ENCODE results near the gene TEX13A. TPM values are rescaled to one million over a fixed set of nuclear protein-coding genes. Genes with fewer than 3 reads are reported as not detected.
"Not testable (repeated sequence)": the region's sequence is repeated elsewhere in the genome, so short reads cannot be mapped to it uniquely, and the experiment has no call there.

TEX13A gene
- polyA plus RNA-seq (2012; ENCODE audit: insufficient read depth, insufficient read length), result not detected

DNA sequence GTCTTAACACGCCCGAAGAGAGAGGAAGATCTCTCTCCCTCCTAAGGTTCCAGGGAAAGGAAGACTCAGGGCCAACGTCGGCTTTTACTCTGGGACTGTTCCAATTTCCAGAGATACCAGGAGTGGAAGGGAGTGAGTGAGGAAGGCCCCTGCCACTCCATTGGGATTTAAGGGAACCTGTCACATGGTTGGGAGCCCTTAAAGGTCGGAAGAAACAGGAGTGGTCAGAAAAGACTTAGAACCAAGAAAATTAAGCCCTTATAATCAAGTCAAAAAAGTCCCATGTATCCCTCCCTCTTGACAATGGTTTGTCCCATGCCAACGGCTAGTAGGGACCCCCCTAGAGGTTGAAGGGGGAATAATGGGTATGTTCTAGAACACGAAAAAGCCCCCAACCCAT is at the start of gene TEX13A:
Gene TEX13A (minus strand): TSS at position 59 of the 400 bp plus-strand sequence. CDS start 297 bp downstream, outside the sequence.
- H3K4me3 ChIP-seq (ENCODE audit: low read length), result no peak within 1 kb of the TSS
- DNase-seq (ENCODE audit: low read depth, low spot score), result no peak

DNA sequence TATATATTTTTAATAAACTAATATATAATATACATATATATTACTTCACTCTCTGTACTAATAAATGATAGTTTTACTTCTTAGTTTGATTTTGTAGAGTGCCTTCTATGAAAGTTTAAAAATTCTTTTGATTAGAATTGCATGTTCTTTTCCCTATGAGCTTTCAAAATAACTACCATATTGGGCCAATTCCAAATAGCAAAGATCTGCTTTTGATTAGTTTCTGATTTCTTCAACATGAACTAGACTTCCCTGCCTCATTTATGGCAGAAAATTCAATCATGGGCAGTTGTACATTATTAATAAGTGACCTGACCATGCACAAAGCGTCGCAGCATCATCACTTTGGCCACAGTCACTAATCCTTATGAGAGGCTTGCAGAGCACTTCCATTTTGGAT is 48.9 kb upstream of the TEX13A start:
- DNase-seq (ENCODE audit: low read depth, low spot score), result no peak
- H3K4me3 ChIP-seq (ENCODE audit: low read length), result no peak overlapping the region

- DNase-seq (ENCODE audit: low read depth, low spot score), result no peak
- no peak overlapping the region for H3K4me3 ChIP-seq (ENCODE audit: low read length)
Observed at GRCh38 chrX:105267167-105267566, 46.7 kb upstream of the TEX13A start.

GRCh38 chrX:105266456-105266855 is 46.0 kb upstream of the TEX13A start:
- H3K4me3 ChIP-seq (ENCODE audit: low read length), result no peak overlapping the region
- no peak for DNase-seq (ENCODE audit: low read depth, low spot score)

DNA sequence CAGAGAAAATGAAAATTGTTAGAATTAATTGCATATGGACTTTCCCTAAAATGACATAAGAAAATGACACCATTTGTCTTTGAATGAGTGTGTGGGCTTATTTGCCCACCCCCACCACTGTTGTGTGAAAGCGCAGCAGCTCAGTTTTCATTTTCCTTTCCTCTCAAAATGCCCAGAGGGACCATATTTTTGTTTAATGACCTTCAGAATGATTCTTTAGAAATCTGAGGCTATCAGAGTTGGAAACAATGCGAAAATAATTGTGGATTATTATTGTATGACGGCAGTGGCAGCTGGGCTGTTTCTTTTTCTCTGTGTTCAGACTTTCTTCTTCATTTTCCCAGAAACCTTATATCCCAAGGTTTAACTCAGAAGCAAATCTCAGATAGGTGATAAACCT is 44.6 kb upstream of the TEX13A start:
- DNase-seq (ENCODE audit: low read depth, low spot score), result no peak

DNA sequence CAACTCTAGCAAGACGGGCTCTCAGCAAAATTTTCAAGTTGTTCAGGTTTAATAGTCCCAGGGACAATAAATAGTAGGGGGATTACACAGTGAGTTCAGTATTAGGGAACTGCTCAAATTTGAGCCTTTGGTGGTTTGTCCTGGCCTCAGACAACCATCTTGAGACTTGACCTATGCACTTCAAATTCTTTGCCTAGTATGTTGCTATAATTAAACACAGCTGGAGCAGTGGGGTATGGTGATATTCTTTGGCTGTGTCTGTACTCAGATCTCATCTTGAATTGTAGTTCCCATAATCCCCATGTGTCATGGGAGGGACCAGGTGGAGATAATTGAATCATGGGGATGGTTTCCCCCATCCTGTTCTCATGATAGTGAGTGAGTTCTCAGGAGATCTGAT is 43.3 kb upstream of the TEX13A start:
- H3K4me3 ChIP-seq (ENCODE audit: low read length), result no peak overlapping the region
- DNase-seq (ENCODE audit: low read depth, low spot score), result no peak

More for the DNA sequence above, 44.6 kb upstream of the TEX13A start:
- H3K4me3 ChIP-seq (ENCODE audit: low read length), result no peak overlapping the region

DNA sequence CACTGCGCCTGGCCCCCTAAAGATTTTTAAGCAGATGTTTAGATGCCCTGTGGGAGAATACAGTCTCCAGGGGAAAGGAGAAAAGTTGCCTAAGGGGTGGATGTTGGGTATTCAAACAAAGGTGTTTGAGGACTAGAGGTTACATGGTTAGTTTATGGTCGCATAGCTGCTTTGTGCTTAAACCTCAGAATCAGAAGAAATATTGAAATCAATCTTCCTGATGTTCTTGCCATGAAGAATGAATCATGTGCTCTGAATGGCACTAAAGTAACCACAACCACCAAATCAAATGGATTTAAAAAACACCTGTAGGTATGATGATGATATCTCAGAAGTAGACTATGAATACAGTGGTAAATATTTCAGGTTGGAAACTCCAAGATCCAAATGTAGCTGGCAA is 42.7 kb upstream of the TEX13A start:
- DNase-seq (ENCODE audit: low read depth, low spot score), result peak; percentile 21

GRCh38 chrX:105260291-105261043 is 40.0 kb upstream of the TEX13A start:
- DNase-seq (ENCODE audit: low read depth, low spot score), result no peak
- H3K4me3 ChIP-seq (ENCODE audit: low read length), result no peak overlapping the region

More for the DNA sequence above, 42.7 kb upstream of the TEX13A start:
- H3K4me3 ChIP-seq (ENCODE audit: low read length), result no peak overlapping the region

DNA sequence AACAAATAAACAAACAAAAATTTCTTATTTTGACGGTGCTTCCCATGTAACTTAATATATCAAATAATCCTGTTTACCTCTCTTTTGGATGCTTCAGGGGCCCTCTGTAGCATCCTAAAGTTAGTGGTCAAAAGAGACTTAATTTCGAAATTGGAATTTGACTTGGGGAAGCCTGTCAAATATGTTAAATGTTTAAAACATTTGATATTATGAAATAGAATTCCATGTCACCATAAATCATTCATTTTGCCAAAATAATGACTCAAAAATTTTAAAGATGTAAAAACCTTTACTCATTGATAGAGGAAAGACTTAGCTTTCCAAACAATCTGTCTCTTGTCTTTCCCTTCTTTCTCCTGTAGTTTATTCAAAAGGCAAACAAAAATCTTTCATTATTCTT is 20.6 kb upstream of the TEX13A start:
- DNase-seq (ENCODE audit: low read depth, low spot score), result no peak
- no peak overlapping the region for H3K4me3 ChIP-seq (ENCODE audit: low read length)

GRCh38 chrX:105237407-105237806 is 16.9 kb upstream of the TEX13A start:
- not testable (repeated sequence) for H3K4me3 ChIP-seq (ENCODE audit: low read length); DNase-seq (ENCODE audit: low read depth, low spot score)

GRCh38 chrX:105229146-105229545 is 8.7 kb upstream of the TEX13A start:
- no peak for DNase-seq (ENCODE audit: low read depth, low spot score)
- no peak overlapping the region for H3K4me3 ChIP-seq (ENCODE audit: low read length)

DNA sequence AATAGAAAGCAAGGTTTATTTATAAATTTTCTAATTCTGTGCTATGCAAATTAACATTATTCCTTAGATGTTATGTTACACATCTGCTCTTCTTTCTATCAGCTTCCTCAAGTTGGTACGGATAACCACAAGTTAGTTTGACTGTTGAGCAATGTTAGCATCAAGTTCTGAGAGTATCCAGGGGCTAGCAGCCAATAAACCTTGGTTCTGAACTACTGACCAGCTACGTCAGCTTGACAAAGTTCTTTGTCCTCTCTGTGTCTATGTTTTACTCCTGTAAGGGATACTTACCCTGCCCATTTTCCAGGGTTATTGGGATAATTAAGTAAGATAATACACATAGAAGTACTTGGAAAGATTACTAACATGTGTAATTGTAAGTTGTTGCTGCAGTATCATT is 8.1 kb upstream of the TEX13A start:
- no peak for DNase-seq (ENCODE audit: low read depth, low spot score)
- no peak overlapping the region for H3K4me3 ChIP-seq (ENCODE audit: low read length)

GRCh38 chrX:105226499-105226898 is 6.0 kb upstream of the TEX13A start:
- no peak overlapping the region for H3K4me3 ChIP-seq (ENCODE audit: low read length)
- DNase-seq (ENCODE audit: low read depth, low spot score), result no peak

- H3K4me3 ChIP-seq (ENCODE audit: low read length), result no peak overlapping the region
- DNase-seq (ENCODE audit: low read depth, low spot score), result no peak
Observed at GRCh38 chrX:105221374-105221773, 880 bp upstream of the TEX13A start.

DNA sequence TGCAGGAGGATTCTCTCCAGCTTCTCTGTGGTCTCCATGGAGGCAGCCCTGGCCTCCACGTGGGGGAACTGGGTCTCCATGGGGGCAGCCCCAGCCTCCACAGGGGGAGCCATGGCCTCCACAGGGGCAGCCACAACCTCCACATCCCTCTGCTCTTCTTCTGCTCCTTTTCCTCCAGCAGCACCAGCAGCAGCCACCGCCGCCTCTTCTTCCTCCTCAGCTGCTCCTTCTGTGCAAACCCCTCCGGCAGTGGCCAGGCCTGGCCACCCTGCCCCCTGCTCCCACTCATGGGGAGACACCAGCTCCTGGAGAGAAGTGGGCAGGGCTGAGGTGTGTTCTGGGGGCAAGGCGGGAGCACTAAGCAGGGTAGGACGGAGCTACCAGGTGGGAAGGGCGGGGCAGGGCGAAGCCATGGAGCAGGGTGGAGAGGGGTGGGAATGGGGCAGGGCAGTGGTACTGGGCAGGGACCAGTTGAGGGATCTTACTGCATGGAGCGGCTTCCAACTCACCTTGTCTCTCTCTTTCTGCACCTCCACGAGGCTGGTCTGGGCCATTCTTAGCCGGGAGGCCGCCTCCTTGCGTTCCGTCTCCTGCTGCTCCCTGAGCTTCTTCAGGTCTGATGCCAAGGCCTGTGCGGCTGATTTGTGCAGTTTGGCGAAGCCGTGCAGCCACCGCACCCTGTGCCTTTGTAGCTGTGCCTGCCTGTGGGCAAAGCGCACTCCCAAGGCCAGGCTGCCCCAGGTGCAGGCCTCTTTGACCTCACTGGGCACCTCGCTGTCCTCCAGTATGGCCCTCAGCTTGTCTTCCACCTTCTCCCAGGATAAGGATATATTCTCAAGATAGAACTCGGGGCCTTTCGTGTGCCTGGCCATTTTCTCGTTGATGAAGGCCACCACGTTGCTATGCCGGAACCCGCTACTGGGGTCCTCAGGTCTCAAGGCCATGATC is 766 bp downstream of the TEX13A start:
- no peak overlapping the region for H3K4me3 ChIP-seq (ENCODE audit: low read length)
- DNase-seq (ENCODE audit: low read depth, low spot score), result no peak

DNA sequence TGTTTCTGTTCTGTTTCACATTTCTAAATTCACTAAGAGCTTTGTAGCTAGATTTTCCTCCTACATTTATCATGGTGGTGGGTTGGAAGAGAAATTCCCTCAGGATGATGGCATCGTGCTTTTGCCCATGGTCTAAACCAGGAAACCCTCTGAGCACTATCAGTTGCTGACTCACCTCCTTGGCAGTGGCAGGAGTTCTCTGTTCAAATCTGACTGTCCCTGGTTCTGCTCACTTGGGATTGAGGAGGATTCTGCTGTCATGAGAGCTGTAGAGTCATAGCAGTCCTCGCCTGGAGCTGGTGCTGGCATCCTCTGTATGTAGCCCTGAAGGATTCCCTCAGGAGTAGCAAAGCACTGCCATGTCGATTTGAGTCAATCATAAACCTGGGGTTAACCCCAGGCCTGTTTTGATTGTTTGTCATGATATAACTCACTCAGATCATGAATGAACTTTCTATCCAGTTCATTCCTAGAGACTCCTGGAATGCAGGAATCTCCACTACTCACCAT is 9.4 kb downstream of the TEX13A start:
- H3K4me3 ChIP-seq (ENCODE audit: low read length), result no peak overlapping the region
- no peak for DNase-seq (ENCODE audit: low read depth, low spot score)

DNA sequence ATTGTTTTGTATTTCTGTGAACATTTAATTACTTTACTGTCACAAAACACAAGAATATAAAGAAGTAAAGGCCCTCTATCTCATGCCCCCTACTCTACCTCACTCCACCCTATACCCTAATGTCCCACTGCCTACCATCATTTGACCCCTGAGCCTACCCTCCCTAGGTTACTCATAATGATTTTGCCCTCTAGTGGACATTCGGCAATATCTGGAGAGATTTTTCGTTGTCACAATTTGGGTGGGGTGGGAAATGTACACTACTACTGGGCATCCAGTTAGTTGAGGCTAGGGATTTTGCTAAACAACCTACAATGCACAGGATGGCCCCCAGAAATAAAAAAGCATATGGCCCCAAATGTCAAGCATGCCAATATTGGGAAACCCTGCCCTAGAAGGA is 10.2 kb downstream of the TEX13A start:
- DNase-seq (ENCODE audit: low read depth, low spot score), result no peak
- no peak overlapping the region for H3K4me3 ChIP-seq (ENCODE audit: low read length)

GRCh38 chrX:105209406-105209805 is 11.1 kb downstream of the TEX13A start:
- no peak for DNase-seq (ENCODE audit: low read depth, low spot score)
- no peak overlapping the region for H3K4me3 ChIP-seq (ENCODE audit: low read length)

- H3K4me3 ChIP-seq (ENCODE audit: low read length), result no peak overlapping the region
- no peak for DNase-seq (ENCODE audit: low read depth, low spot score)
Observed at GRCh38 chrX:105191878-105192277, 28.6 kb downstream of the TEX13A start.

All from Jurkat, Clone E6-1 (cell line).